ENCODE results near the gene LCE7A.

LCE7A gene

GRCh38 chr1:152873495-152873894 is 13.7 kb downstream of the LCE7A start:
- Histone ChIP-seq H3K9me3 (no peaks in the 10 kb centered on the region), H3K4me3 (ENCODE audit: low read depth, low read length) (no peak overlapping the region), H3K27me3 (no peaks in the 10 kb centered on the region), H3K4me1 (no peaks in the 10 kb centered on the region), H3K36me3 (no peaks in the 10 kb centered on the region)
- TF ChIP-seq CTCF (IDR thresholded peaks at IDR 0.05; ENCODE audit: low read depth, low read length) = no peak
- DNase-seq = no peak

GRCh38 chr1:152876827-152877226 is 17.0 kb downstream of the LCE7A start:
- Histone ChIP-seq H3K36me3 (no peaks in the 10 kb centered on the region), H3K4me3 (ENCODE audit: low read depth, low read length) (no peak overlapping the region), H3K9me3 (no peaks in the 10 kb centered on the region), H3K27me3 (no peaks in the 10 kb centered on the region), H3K4me1 (no peaks in the 10 kb centered on the region)
- no peak for DNase-seq
- no peak for TF ChIP-seq CTCF (IDR thresholded peaks at IDR 0.05; ENCODE audit: low read depth, low read length)

DNA sequence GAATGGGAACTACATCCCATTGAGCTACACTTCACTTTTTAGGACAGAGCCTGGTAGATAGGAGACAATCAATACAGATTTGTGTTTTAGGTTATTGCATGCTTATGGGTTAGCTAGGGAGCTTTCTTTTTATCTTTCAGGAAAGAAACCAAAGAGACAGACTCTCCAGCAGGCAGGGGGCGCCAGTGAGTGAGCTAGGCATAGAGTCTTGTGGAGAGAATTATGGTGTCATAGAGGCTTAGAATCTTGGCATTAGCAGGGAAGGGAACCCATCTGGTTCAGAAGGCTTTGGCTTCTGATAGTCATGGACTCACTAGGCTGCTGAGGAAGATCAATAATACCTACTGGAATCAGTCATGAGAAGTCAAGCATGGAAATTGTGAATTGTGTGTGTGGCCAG is 18.2 kb downstream of the LCE7A start, which contains the start of gene SMCP:
Gene SMCP (plus strand): TSS at position 281 of the 400 bp plus-strand sequence. CDS start 6,101 bp downstream, outside the sequence.
- Histone ChIP-seq H3K9me3 (no peaks in the 10 kb centered on the region), H3K27me3 (no peaks in the 10 kb centered on the region), H3K4me1 (no peaks in the 10 kb centered on the region), H3K36me3 (no peaks in the 10 kb centered on the region), H3K4me3 (ENCODE audit: low read depth, low read length) (no peak within 1 kb of the TSS)
- peak; percentile 36 for TF ChIP-seq CTCF (IDR thresholded peaks at IDR 0.05; ENCODE audit: low read depth, low read length)
- peak; percentile 37 for DNase-seq

GRCh38 chr1:152879559-152880198 is 19.9 kb downstream of the LCE7A start:
- no peak for TF ChIP-seq CTCF (IDR thresholded peaks at IDR 0.05; ENCODE audit: low read depth, low read length)

DNA sequence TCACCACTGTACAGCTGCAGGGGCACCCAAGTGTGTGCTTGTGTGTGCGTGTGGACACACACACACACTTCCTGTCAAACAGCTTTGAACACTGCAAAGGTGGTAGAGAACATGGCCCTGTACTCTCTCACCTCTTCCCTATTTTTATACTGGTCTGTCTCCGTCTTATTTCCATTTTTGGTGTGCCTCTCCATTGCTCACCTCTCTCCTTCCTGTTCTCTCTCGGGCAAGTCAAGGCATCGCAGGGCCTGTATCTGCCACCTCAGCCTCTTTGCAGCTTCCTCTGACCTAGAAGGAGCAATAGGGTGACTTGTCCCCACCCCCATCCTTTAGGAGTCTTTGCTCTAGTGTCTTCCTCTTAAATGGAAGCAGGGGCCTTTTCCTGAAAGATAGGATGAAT is 20.5 kb downstream of the LCE7A start:
- DNase-seq = no peak
- H3K9me3 ChIP-seq = no peaks in the 10 kb centered on the region
- no peak for TF ChIP-seq CTCF (IDR thresholded peaks at IDR 0.05; ENCODE audit: low read depth, low read length)
- no peaks in the 10 kb centered on the region for H3K36me3 ChIP-seq
- no peak overlapping the region for H3K4me3 ChIP-seq (ENCODE audit: low read depth, low read length)
- H3K27me3 ChIP-seq = 0 out of 2 replicates have a peak, but pooled peaks cover under 1% of the 10 kb centered on the region
- no peaks in the 10 kb centered on the region for H3K4me1 ChIP-seq

More at GRCh38 chr1:152879559-152880198, 19.9 kb downstream of the LCE7A start:
- no peak for DNase-seq
- H3K9me3 ChIP-seq = no peaks in the 10 kb centered on the region
- no peaks in the 10 kb centered on the region for H3K27me3 ChIP-seq
- H3K4me1 ChIP-seq = no peaks in the 10 kb centered on the region
- no peak overlapping the region for H3K4me3 ChIP-seq (ENCODE audit: low read depth, low read length)
- no peaks in the 10 kb centered on the region for H3K36me3 ChIP-seq

- no peak for TF ChIP-seq CTCF (IDR thresholded peaks at IDR 0.05; ENCODE audit: low read depth, low read length)
- peaks cover 6% of the 10 kb centered on the region; the same call in 1 of the 2 replicates for H3K27me3 ChIP-seq
- H3K4me1 ChIP-seq = no peaks in the 10 kb centered on the region
- no peaks in the 10 kb centered on the region for H3K36me3 ChIP-seq
- no peak for DNase-seq
- no peaks in the 10 kb centered on the region for H3K9me3 ChIP-seq
- H3K4me3 ChIP-seq (ENCODE audit: low read depth, low read length) = no peak overlapping the region
These were observed 21.1 kb downstream of the LCE7A start for GRCh38 chr1:152880907-152881306.

Data from BE2C (cell line).